H9 (cell line): Measurements from ENCODE around the gene PIK3C3. TPM values are rescaled to one million over a fixed set of nuclear protein-coding genes. Genes with fewer than 3 reads are reported as not detected.

Experiments
- DNase-seq: peaks from one replicate; pipeline ENCODE4 v3.0.0-alpha.2; 2017
- H2AFZ ChIP-seq: one replicate; pipeline ENCODE4 v1.6.1; 2013; ENCODE audit warnings: mild to moderate bottlenecking, low read length, control low read depth, moderate library complexity
- H2AK5ac ChIP-seq: 2 replicates; pipeline ENCODE4 v1.6.1; 2013; ENCODE audit warnings: low read length, control low read depth, mixed read lengths; ENCODE audit not compliant: insufficient read length
- H2BK120ac ChIP-seq: one replicate; pipeline ENCODE4 v1.6.1; 2013; ENCODE audit warnings: low read depth, mild to moderate bottlenecking, low read length, control low read depth, inconsistent platforms; ENCODE audit not compliant: poor library complexity, severe bottlenecking
- H2BK12ac ChIP-seq: 2 replicates; pipeline ENCODE4 v1.6.1; 2013; ENCODE audit warnings: low read length, control low read depth, mixed read lengths, low read depth; ENCODE audit not compliant: insufficient read length
- H2BK15ac ChIP-seq: 2 replicates; pipeline ENCODE4 v1.6.1; 2013; ENCODE audit warnings: low read depth, low read length, control low read depth
- H2BK20ac ChIP-seq: one replicate; pipeline ENCODE4 v1.6.1; 2013; ENCODE audit warnings: low read depth, mild to moderate bottlenecking, low read length, control low read depth, inconsistent platforms; ENCODE audit not compliant: poor library complexity, severe bottlenecking
- H2BK5ac ChIP-seq: 2 replicates; pipeline ENCODE4 v1.6.1; 2013; ENCODE audit warnings: low read length, control low read depth, mixed read lengths; ENCODE audit not compliant: insufficient read length
- H3K14ac ChIP-seq: 2 replicates; pipeline ENCODE4 v1.6.1; 2013; ENCODE audit warnings: low read length, control low read depth; ENCODE audit not compliant: insufficient read depth
- H3K18ac ChIP-seq: 2 replicates; pipeline ENCODE4 v1.6.1; 2013; ENCODE audit warnings: low read depth, mild to moderate bottlenecking, mixed read lengths, low read length, control low read depth; ENCODE audit not compliant: insufficient read length
- H3K23ac ChIP-seq: 2 replicates; pipeline ENCODE4 v1.6.1; 2013; ENCODE audit warnings: low read length, control low read depth, mixed read lengths, low read depth; ENCODE audit not compliant: insufficient read length
- H3K23me2 ChIP-seq: 2 replicates; pipeline ENCODE4 v1.6.1; 2013; ENCODE audit warnings: low read depth, mild to moderate bottlenecking, mixed read lengths, low read length, control low read depth; ENCODE audit not compliant: insufficient read length, poor library complexity, severe bottlenecking
- H3K27ac ChIP-seq: 2 replicates; pipeline ENCODE4 v1.5.1; 2013; ENCODE audit warnings: low read length, control low read depth, mixed read lengths, low read depth; ENCODE audit not compliant: insufficient read length
- H3K27me3 ChIP-seq: 2 replicates; pipeline ENCODE4 v1.6.1; 2013; ENCODE audit warnings: low read length, control low read depth, inconsistent platforms; ENCODE audit not compliant: insufficient read depth
- H3K4ac ChIP-seq: 2 replicates; pipeline ENCODE4 v1.6.1; 2013; ENCODE audit warnings: low read depth, mild to moderate bottlenecking, control low read depth, inconsistent platforms, low read length, moderate library complexity
- H3K4me1 ChIP-seq: 2 replicates; pipeline ENCODE4 v1.6.1; 2013; ENCODE audit warnings: low read length, control low read depth, inconsistent platforms; ENCODE audit not compliant: insufficient read depth
- H3K4me2 ChIP-seq: 2 replicates; pipeline ENCODE4 v1.6.1; 2013; ENCODE audit warnings: low read length, control low read depth, mixed read lengths; ENCODE audit not compliant: insufficient read length, insufficient read depth
- H3K56ac ChIP-seq: 2 replicates; pipeline ENCODE4 v1.6.1; 2013; ENCODE audit warnings: low read depth, mild to moderate bottlenecking, mixed read lengths, low read length, control low read depth; ENCODE audit not compliant: insufficient read length
- H3K79me1 ChIP-seq: 2 replicates; pipeline ENCODE4 v1.6.1; 2013; ENCODE audit warnings: low read depth, mild to moderate bottlenecking, moderate library complexity, low read length, control low read depth, inconsistent platforms; ENCODE audit not compliant: insufficient read depth, poor library complexity, severe bottlenecking
- H3K79me2 ChIP-seq: 2 replicates; pipeline ENCODE4 v1.6.1; 2013; ENCODE audit warnings: low read length, control low read depth, inconsistent platforms; ENCODE audit not compliant: insufficient read depth
- H3K9ac ChIP-seq: 2 replicates; pipeline ENCODE4 v1.6.1; 2013; ENCODE audit warnings: low read length, control low read depth, mixed read lengths; ENCODE audit not compliant: insufficient read length; ENCODE audit errors: extremely low read depth
- H3K9me3 ChIP-seq: one replicate; pipeline ENCODE4 v1.6.1; 2013; ENCODE audit warnings: low read depth, low read length, inconsistent platforms; ENCODE audit not compliant: control insufficient read depth
- H3T11ph ChIP-seq: one replicate; pipeline ENCODE4 v1.6.1; 2013; ENCODE audit warnings: mild to moderate bottlenecking, low read length, control low read depth, inconsistent platforms
- H4K20me1 ChIP-seq: one replicate; pipeline ENCODE4 v1.6.1; 2013; ENCODE audit not compliant: control insufficient read depth, insufficient read length, insufficient read depth
- H4K5ac ChIP-seq: 2 replicates; pipeline ENCODE4 v1.6.1; 2013; ENCODE audit warnings: low read depth, mild to moderate bottlenecking, mixed read lengths, low read length, control low read depth; ENCODE audit not compliant: insufficient read length
- H4K8ac ChIP-seq: replicated peaks from 2 replicates; pipeline ENCODE4 v1.6.1; 2013; ENCODE audit warnings: low read length, control low read depth, mixed read lengths, low read depth; ENCODE audit not compliant: insufficient read length
- H4K91ac ChIP-seq: 2 replicates; pipeline ENCODE4 v1.6.1; 2013; ENCODE audit warnings: low read depth, mild to moderate bottlenecking, moderate library complexity, mixed read lengths, low read length, control low read depth; ENCODE audit not compliant: insufficient read length
- H3K27ac Mint-ChIP-seq, 3 experiments: 2 replicates in 2 of 3; 3 replicates in 1 of 3; pipeline ENCODE4 v1.8.0; 2020 to 2021; ENCODE audit warnings: mixed read lengths in 3 of 3, mild to moderate bottlenecking in 1 of 3, moderate library complexity in 1 of 3
- H3K27me3 Mint-ChIP-seq: 2 replicates; pipeline ENCODE4 v1.8.0; 2021; ENCODE audit warnings: low read depth, mild to moderate bottlenecking, moderate library complexity, mixed read lengths
- H3K36me3 Mint-ChIP-seq, 3 experiments: 2 replicates in 2 of 3; 3 replicates in 1 of 3; pipeline ENCODE4 v1.8.0; 2020 to 2021; ENCODE audit warnings: low read depth in 3 of 3, mixed read lengths in 3 of 3; ENCODE audit not compliant: insufficient read depth in 1 of 3
- H3K4me1 Mint-ChIP-seq, 2 experiments: 2 replicates each; pipeline ENCODE4 v1.8.0; 2020; ENCODE audit warnings: mixed read lengths in 2 of 2
- H3K4me3 Mint-ChIP-seq, 2 experiments: 2 replicates in 1 of 2; 3 replicates in 1 of 2; pipeline ENCODE4 v1.8.0; 2020 to 2021; ENCODE audit warnings: mild to moderate bottlenecking in 2 of 2, mixed read lengths in 2 of 2, moderate library complexity in 1 of 2
- H3K9me3 Mint-ChIP-seq, 2 experiments: 2 replicates in 1 of 2; 3 replicates in 1 of 2; pipeline ENCODE4 v1.8.0; 2020; ENCODE audit warnings: mild to moderate bottlenecking in 2 of 2, mixed read lengths in 2 of 2, moderate library complexity in 1 of 2
- WGBS: extraction: QIAGEN DNeasy Blood & Tissue Kit; methylation state at CpG from one replicate; pipeline ENCODE4 v1.1.7; 2013; ENCODE audit warnings: missing lambda C conversion rate, low lambda C conversion rate, mixed read lengths; ENCODE audit not compliant: insufficient read length; ENCODE audit errors: extremely low coverage; 5-methylcytosine and 5-hydroxymethylcytosine counted together
- total RNA-seq: library from RNA; stranded (reverse); gene quantifications from 2 replicates; pipeline ENCODE4 v1.2.1, GENCODE V29; 2021
- TF ChIP-seq, protein P1 (sequence below): fragments of 200-600 bp; sonication (generic); conservative IDR thresholded peaks from 3 replicates; pipeline ENCODE4 v1.8.0; 2021; ENCODE audit warnings: antibody characterized with exemption, mild to moderate bottlenecking

The PIK3C3 gene
- total RNA-seq, 1 experiment from 2014 or later: 48.8 TPM

DNA sequence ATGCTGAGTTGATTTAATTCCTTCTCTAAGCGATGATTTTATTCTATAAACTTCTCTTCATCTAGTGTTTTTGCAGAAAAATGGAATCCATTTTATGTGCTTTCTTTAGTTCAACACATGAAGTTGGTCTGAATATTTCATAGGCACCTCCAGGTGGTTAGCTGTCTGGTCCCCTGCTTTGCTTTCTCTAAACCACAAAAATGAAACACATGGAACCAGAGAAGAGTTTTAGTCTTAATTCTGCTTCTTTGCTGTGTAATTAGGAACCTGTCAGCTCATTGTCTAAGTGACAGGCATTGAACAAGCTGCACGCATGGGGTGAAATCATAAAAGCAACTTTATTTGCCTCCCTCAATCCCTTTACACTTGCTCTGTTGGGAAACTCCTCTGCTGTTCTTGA is 150.4 kb downstream of the PIK3C3 start:
- Histone ChIP-seq H3K79me1 (no peaks in the 10 kb centered on the region), H2AFZ (no peak overlapping the region), H2BK5ac (no peak overlapping the region), H4K8ac (no peak overlapping the region), H3K27ac (no peak overlapping the region), H3K9me3 (no peaks in the 10 kb centered on the region), H3K4me2 (no peak overlapping the region), H4K91ac (no peak overlapping the region), H3K27me3 (no peaks in the 10 kb centered on the region), H2AK5ac (no peak overlapping the region), H2BK15ac (no peak overlapping the region), H3K4ac (no peak overlapping the region), H2BK20ac (no peak overlapping the region), H2BK12ac (no peak overlapping the region), H3K23ac (no peak overlapping the region), H3K9ac (no peak overlapping the region), H4K5ac (no peak overlapping the region), H3K14ac (no peak overlapping the region), H3K4me1 (peaks cover 4% of the 10 kb centered on the region; the same call in 1 of the 2 replicates), H4K20me1 (no peaks in the 10 kb centered on the region), H3K18ac (no peak overlapping the region), H3K23me2 (no peaks in the 10 kb centered on the region), H3T11ph (no peak overlapping the region), H2BK120ac (no peak overlapping the region), H3K79me2 (no peaks in the 10 kb centered on the region), H3K56ac (no peak overlapping the region)
- peaks cover 18 to 19% of the 10 kb centered on the region in 2 experiments for H3K4me1 Mint-ChIP-seq
- H3K4me3 Mint-ChIP-seq: no peak overlapping the region
- H3K36me3 Mint-ChIP-seq: no peaks in the 10 kb centered on the region
- DNase-seq: no peak
- H3K27me3 Mint-ChIP-seq: no peaks in the 10 kb centered on the region
- TF ChIP-seq, protein P1, sequence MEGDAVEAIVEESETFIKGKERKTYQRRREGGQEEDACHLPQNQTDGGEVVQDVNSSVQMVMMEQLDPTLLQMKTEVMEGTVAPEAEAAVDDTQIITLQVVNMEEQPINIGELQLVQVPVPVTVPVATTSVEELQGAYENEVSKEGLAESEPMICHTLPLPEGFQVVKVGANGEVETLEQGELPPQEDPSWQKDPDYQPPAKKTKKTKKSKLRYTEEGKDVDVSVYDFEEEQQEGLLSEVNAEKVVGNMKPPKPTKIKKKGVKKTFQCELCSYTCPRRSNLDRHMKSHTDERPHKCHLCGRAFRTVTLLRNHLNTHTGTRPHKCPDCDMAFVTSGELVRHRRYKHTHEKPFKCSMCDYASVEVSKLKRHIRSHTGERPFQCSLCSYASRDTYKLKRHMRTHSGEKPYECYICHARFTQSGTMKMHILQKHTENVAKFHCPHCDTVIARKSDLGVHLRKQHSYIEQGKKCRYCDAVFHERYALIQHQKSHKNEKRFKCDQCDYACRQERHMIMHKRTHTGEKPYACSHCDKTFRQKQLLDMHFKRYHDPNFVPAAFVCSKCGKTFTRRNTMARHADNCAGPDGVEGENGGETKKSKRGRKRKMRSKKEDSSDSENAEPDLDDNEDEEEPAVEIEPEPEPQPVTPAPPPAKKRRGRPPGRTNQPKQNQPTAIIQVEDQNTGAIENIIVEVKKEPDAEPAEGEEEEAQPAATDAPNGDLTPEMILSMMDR: no peak
- no CpG with 5 or more reads among the region's 2 CpGs for WGBS
- H3K27ac Mint-ChIP-seq: no peak overlapping the region
- H3K9me3 Mint-ChIP-seq: no peaks in the 10 kb centered on the region
